Nucleus accumbens (tissue), 56 donors: Measurements from ENCODE around the gene ZNF500.
"Not testable (repeated sequence)": the region's sequence is repeated elsewhere in the genome, so short reads cannot be mapped to it uniquely, and the experiment has no call there.

ENCODE experiments used
- DNase-seq, 56 donors: peaks; one replicate each; lab custom pipeline; 2025; lab: John Stamatoyannopoulos, UW

Gene ZNF500

GRCh38 chr16:4747906-4748681, 18.9 kb downstream of the ZNF500 start:
- DNase-seq, result peak in 2 of 56 donors; percentile 13 to 16

DNA sequence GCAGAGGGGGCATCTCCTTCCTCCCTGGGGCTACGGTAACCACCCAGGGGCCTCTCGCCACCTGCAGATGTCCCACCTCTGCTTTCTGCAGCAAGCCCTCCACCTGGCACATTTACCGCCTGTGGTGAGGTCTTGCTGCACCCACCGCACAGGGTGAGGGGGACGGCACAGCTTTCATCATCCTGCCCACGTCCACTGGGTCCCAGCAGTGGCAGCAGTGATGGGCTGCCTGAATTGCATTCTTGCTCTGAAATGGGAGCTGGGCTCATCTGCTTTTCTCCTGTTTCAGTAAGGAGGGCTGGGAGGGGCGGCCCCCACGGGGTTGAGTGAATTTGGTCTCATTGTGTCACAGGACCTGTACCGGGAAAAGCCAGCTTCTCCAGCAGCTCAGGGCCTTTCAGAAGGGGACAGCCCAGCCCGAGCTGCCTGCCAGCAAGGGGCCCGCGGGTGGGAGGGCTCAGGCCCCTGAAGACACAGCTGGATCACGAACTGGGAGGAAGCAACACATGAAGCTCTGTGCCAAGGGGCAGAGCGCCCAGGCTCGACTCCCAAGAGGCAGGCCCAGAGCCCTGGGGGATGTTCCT, 19.9 kb downstream of the ZNF500 start:
- DNase-seq, result peak in 21 of 56 donors; percentile 5 to 42 (median 26)

- DNase-seq, result no peak
Measured at GRCh38 chr16:4746215-4746614, 20.7 kb downstream of the ZNF500 start.

GRCh38 chr16:4745274-4745569, 21.7 kb downstream of the ZNF500 start:
- no peak for DNase-seq

DNA sequence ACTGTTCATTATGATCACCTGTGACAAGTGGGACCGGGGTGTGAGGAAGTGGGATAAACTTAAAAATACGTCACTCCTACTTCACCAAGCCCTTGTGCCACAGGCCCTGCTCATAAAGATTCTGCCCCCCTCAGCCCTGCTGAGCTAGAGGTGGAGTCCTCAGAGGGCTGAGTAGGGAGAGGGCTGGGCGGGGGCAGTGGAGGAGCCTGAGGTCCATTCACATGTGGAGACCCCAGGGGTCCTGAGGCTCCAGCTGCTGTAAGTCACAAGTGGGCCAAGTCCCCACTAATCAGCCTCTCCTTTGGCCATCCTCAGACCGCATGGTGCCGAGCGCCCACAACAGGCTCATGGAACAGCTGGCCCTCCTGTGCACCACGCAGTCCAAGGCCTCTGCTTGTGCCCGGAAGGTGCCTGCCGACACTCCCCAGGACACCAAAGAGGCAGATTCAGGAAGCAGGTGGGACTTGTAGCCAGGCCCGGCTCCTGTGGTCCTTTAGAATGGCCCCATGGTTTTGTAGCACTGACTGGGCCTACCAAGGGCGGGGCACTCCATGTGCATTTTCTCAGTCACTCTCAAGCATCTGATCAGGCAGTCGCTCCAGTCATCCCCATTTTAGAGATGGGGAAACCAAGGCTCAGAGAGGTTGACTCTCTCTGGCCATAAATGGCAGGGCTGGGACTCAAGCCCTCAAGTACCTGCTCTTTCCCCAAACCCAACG, 22.2 kb downstream of the ZNF500 start:
- no peak for DNase-seq

- no peak for DNase-seq
Measured at GRCh38 chr16:4743226-4743878, 23.6 kb downstream of the ZNF500 start.

DNA sequence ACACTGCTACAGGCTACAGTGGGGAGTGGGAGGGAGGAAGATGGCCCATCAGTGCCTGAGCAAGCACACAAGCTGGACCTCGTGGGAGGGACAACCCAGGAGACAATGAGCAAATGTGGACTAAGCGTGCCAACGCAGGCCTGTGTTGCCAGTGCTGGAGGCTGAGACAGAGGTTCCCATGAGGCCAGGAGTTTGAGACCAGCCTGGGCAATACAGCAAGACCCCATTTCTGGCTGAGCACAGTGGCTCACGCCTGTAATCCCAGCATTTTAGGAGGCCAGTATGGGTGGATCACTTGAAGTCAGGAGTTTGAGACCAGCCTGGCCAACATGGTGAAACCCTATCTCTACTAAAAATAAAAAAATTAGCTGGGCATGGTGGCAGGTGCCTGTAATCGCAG, 28.6 kb downstream of the ZNF500 start:
- DNase-seq, result not testable (repeated sequence)

- DNase-seq, result no peak
Measured at GRCh38 chr16:4737545-4737944, 29.4 kb downstream of the ZNF500 start.

- no peak for DNase-seq
Measured at GRCh38 chr16:4736546-4736945, 30.4 kb downstream of the ZNF500 start.

DNA sequence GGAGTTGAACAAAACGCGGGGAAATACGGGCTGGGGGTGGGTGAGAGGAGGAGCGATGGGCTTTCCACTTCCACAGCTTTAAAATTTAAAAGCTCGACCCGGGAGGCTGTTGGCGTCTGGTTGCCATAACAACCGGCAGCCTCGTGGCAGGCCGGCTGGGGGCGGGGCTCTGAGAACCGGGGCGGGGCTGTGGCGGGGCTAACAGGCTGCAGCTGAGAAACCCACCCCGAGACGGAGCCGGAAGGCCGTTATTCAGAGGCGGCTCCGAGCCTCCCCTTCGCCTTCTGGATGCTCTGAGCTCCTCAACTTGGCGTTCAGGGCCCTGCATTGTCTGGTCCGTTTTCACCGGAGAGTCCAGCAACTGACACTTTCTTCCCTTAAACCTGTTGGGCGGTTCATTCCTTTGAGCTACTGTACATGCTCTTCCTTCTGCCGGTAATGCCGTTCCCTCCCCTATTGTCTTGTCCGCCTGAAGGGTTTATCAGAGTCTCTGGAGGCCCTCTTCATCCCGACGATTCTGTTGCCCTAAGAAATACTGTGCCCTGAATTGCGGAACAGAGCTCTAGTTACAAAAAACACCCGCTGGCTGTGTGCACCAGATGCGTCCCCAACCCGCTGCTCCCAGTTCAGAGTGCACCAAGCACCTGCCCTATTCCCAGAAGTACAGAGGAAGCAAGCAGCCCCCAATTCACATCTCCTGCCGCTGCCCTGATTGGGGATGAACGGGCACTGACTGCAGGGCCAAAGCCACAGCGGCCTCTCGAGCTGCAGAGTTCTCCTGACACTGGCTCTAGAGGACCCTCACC, 32.0 kb downstream of the ZNF500 start:
- DNase-seq, result peak; percentile 28 to 91 (median 76)

DNA sequence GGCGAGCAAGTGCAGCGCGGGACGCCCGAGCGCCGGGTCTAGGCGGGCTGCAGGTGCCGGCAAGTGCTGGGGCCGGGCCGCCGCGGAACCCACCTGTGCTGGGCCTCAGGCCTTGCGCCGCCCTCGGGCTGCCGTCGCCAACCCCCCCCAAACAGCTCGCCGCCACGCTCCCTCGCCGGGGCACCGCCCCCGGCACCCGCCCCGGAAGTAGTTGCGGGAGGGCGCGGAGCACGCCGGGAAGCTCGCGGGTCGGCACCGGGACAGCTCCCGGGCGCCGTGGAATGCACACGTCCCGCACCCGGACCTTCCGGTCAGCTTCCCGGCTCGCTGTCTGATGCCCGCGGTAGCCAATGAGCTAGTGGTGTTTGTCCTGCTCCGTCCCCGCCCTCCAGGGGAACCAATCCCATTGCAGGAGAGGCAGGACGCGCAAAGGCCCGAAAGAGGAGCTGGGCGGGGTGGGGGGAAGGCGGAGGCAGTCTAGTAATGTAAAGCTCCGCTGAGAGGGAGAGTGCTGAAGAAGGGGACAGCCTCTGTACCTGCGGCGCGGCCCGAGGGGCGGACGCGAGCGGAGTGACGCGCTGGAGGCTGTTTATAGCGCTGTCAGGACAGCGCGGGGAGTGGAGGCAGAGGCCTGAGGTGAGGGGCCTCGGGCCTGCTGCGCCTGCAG, 32.8 kb downstream of the ZNF500 start, which contains the start of the genes ANKS3 and DNAAF8:
Gene ANKS3 (minus strand): TSS at position 209 of the 667 bp plus-strand sequence. CDS start 4,122 bp downstream, outside the sequence.
Gene DNAAF8 (plus strand): TSS at position 475 of the 667 bp plus-strand sequence. CDS start 1,978 bp downstream, outside the sequence.
- DNase-seq, result peak; percentile 68 to 97 (median 92)

GRCh38 chr16:4733747-4734062, 33.3 kb downstream of the ZNF500 start:
- peak in 3 of 56 donors; percentile 34 to 57 (median 55) for DNase-seq

DNA sequence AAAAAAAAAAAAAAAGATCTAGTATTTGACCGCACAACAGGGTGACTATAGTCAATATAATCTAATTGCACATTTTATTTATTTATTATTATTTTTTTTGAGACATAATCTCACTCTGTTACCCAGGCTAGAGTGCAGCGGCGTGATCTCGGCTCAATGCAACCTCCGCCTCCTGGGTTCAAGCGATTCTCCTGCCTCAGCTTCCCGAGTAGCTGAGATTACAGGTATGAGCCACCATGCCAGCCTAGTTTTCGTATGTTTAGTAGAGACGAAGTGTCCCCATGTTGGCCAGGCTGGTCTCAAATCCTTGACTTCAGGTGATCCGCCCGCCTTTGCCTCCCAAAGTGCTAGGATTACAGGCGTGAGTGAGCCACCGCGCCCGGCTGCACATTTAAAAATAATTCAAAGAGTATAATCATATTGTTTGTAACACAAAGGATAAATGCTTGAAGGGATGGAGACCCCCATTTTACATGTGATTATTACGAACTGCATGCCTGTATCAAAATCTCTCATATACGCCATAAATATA, 33.7 kb downstream of the ZNF500 start:
- DNase-seq, result no peak

GRCh38 chr16:4729876-4730275, 37.1 kb downstream of the ZNF500 start:
- DNase-seq, result no peak

DNA sequence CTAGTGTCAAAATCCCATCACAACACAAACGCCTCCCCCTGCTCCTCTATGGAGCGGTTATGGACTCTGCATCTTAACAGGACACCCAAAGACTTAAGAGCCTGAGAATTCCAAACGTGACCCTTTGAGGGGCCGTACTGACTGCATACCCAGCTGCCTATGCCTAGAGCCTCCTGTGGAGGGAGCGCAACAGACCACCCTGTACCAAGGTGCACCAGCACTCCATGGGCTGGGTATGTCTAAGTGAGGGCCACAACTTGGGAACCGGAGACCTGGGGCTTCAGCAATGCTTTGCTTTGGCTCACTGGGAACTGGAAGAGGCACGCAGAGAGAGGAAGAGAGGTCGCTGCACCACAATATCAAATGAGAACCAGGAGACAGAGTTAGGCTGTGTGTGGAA, 38.3 kb downstream of the ZNF500 start:
- DNase-seq, result no peak

DNA sequence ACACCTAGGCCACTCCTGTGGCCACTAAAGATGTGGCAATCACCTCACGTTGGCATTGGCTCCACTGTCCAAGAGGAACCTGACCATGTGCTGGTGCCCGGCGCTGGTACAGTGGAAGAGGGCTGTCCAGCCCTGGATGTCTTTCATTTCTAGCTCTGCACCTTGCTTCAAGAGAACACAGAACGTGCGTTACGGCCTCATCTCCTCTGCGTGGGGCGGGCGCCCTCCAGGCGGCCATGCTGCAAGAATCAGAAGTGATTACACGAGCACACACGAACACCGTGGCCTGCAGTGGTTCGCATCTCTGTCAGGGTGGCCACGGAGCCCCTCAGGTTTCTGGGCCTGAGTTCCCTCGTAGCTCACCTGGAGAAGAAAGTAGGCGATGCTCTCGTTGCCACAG, 40.3 kb downstream of the ZNF500 start:
- DNase-seq, result no peak

DNA sequence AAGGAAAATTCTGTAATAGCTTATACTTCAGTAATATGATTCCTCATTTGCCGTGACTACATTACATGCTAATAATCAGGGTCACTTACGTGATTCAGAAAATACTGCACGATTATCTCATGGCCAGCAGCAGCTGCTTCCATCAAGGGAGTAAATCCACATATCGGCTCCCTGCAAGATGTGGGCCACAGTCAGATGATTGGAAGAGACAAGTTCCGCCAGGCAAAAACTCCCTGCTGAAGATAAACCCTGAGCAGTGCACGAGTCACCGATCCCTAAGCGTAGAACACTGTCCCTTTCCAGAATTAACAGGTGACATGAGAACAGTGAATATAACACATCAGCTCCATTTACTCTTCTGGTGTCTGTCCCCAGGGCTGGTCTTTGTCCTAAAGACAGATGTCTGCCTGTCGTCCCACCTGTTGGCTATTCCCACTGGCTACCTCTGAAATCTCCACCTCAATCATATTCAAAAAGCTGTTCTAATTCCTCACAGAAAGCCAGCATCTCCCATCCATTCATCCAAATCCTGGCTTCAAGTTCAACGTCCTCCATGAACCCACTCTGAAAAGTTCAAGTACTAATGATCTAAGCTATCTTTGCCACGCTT, 42.2 kb downstream of the ZNF500 start:
- no peak for DNase-seq

GRCh38 chr16:4723071-4723767, 43.7 kb downstream of the ZNF500 start:
- no peak for DNase-seq
